C4-2B (cell line): ENCODE results near the gene FAM193A.

Source experiments
- H3K27ac ChIP-seq: fragments of 450-650 bp; 2 replicates; pipeline ENCODE4 v1.5.1; 2017
- CTCF ChIP-seq: fragments of 450-650 bp; conservative IDR thresholded peaks from 2 replicates; pipeline ENCODE4 v1.5.1; 2017; ENCODE audit warnings: mild to moderate bottlenecking
- ZFX ChIP-seq: fragments of 450-650 bp; IDR thresholded peaks from 2 replicates; pipeline ENCODE4 v1.6.1; 2017

The FAM193A gene

GRCh38 chr4:2536193-2537010 is at the start of gene FAM193A:
Gene FAM193A, plus strand, starts transcription at chr4:2536647. Its CDS starts 269 bp downstream, at chr4:2536916.
- TF ChIP-seq ZFX: no peak
- no peak for TF ChIP-seq CTCF
- H3K27ac ChIP-seq: peak within 1 kb of the TSS; percentile 92

- H3K27ac ChIP-seq: peak overlapping the region; percentile 92
- no peak for TF ChIP-seq ZFX
- no peak for TF ChIP-seq CTCF
These were observed 49.5 kb upstream of the FAM193A start for GRCh38 chr4:2486981-2487380.

- H3K27ac ChIP-seq: peak overlapping the region; percentile 92
- TF ChIP-seq ZFX (no peak), CTCF (no peak)
These were observed 48.8 kb upstream of the FAM193A start for GRCh38 chr4:2487632-2488031.

- TF ChIP-seq ZFX (no peak), CTCF (no peak)
- peak overlapping the region; percentile 92 for H3K27ac ChIP-seq
These were observed 47.2 kb upstream of the FAM193A start for GRCh38 chr4:2489081-2489805.

GRCh38 chr4:2489841-2490552 is 46.5 kb upstream of the FAM193A start:
- peak overlapping the region; percentile 92 for H3K27ac ChIP-seq
- TF ChIP-seq ZFX (no peak), CTCF (no peak)

GRCh38 chr4:2492970-2493369 is 43.5 kb upstream of the FAM193A start:
- TF ChIP-seq CTCF (no peak), ZFX (no peak)
- peak overlapping the region; percentile 78 for H3K27ac ChIP-seq
